Rectal smooth muscle tissue (tissue), 1 donor: ENCODE measurements around the gene MDFI.
A peak's percentile ranks its signal among the peaks of the same experiment; 100 is the strongest.

ENCODE experiments used
- H3K27ac ChIP-seq: one replicate; pipeline ENCODE4 v1.7.0; 2013; ENCODE audit warnings: low read depth, low read length, inconsistent platforms
- H3K27me3 ChIP-seq: one replicate; pipeline ENCODE4 v1.7.0; 2013; ENCODE audit warnings: low read length; ENCODE audit not compliant: control insufficient read depth, insufficient read depth
- H3K36me3 ChIP-seq: one replicate; pipeline ENCODE4 v1.7.0; 2013; ENCODE audit warnings: low read length; ENCODE audit not compliant: control insufficient read depth, insufficient read depth
- H3K4me1 ChIP-seq: one replicate; pipeline ENCODE4 v1.7.0; 2013; ENCODE audit warnings: low read length; ENCODE audit not compliant: control insufficient read depth, insufficient read depth
- H3K4me3 ChIP-seq: one replicate; pipeline ENCODE4 v1.7.0; 2013; ENCODE audit warnings: low read length
- H3K9ac ChIP-seq: one replicate; pipeline ENCODE4 v1.7.0; 2013; ENCODE audit warnings: low read length

Gene MDFI

GRCh38 chr6:41596807-41597206, 41.5 kb upstream of the MDFI start:
- Histone ChIP-seq H3K4me1 (no peaks in the 10 kb centered on the region), H3K9ac (no peak overlapping the region), H3K36me3 (peaks cover 17% of the 10 kb centered on the region), H3K27ac (no peak overlapping the region), H3K4me3 (no peak overlapping the region), H3K27me3 (no peaks in the 10 kb centered on the region)

- Histone ChIP-seq H3K27ac (no peak overlapping the region), H3K27me3 (no peaks in the 10 kb centered on the region), H3K4me1 (peaks cover 5% of the 10 kb centered on the region), H3K9ac (no peak overlapping the region), H3K36me3 (peaks cover 16% of the 10 kb centered on the region), H3K4me3 (no peak overlapping the region)
Measured at GRCh38 chr6:41597246-41598000, 40.8 kb upstream of the MDFI start.

GRCh38 chr6:41598670-41599014, 39.6 kb upstream of the MDFI start:
- peaks cover 14% of the 10 kb centered on the region for H3K36me3 ChIP-seq
- H3K27ac ChIP-seq, result no peak overlapping the region
- H3K9ac ChIP-seq, result no peak overlapping the region
- peaks cover 10% of the 10 kb centered on the region for H3K4me1 ChIP-seq
- H3K27me3 ChIP-seq, result no peaks in the 10 kb centered on the region
- no peak overlapping the region for H3K4me3 ChIP-seq

- no peak overlapping the region for H3K9ac ChIP-seq
- no peak overlapping the region for H3K4me3 ChIP-seq
- peaks cover 14% of the 10 kb centered on the region for H3K36me3 ChIP-seq
- H3K4me1 ChIP-seq, result peaks cover 10% of the 10 kb centered on the region
- H3K27me3 ChIP-seq, result no peaks in the 10 kb centered on the region
- H3K27ac ChIP-seq, result no peak overlapping the region
Measured at GRCh38 chr6:41599015-41599851, 39.0 kb upstream of the MDFI start.

- peaks cover 13% of the 10 kb centered on the region for H3K36me3 ChIP-seq
- no peak overlapping the region for H3K4me3 ChIP-seq
- no peaks in the 10 kb centered on the region for H3K27me3 ChIP-seq
- no peak overlapping the region for H3K9ac ChIP-seq
- H3K4me1 ChIP-seq, result peaks cover 10% of the 10 kb centered on the region
- no peak overlapping the region for H3K27ac ChIP-seq
Measured at GRCh38 chr6:41599852-41600445, 38.3 kb upstream of the MDFI start.

- Histone ChIP-seq H3K4me1 (peaks cover 10% of the 10 kb centered on the region), H3K4me3 (no peak overlapping the region), H3K27me3 (no peaks in the 10 kb centered on the region), H3K27ac (no peak overlapping the region), H3K9ac (no peak overlapping the region), H3K36me3 (peaks cover 12% of the 10 kb centered on the region)
Measured at GRCh38 chr6:41600499-41601247, 37.6 kb upstream of the MDFI start.

- no peak overlapping the region for H3K9ac ChIP-seq
- no peaks in the 10 kb centered on the region for H3K27me3 ChIP-seq
- no peak overlapping the region for H3K4me3 ChIP-seq
- peaks cover 10% of the 10 kb centered on the region for H3K4me1 ChIP-seq
- peaks cover 9% of the 10 kb centered on the region for H3K36me3 ChIP-seq
- no peak overlapping the region for H3K27ac ChIP-seq
Measured at GRCh38 chr6:41601248-41601549, 37.1 kb upstream of the MDFI start.

- peaks cover 10% of the 10 kb centered on the region for H3K4me1 ChIP-seq
- peak overlapping the region; percentile 58 for H3K27ac ChIP-seq
- no peaks in the 10 kb centered on the region for H3K36me3 ChIP-seq
- no peak overlapping the region for H3K9ac ChIP-seq
- H3K4me3 ChIP-seq, result no peak overlapping the region
- H3K27me3 ChIP-seq, result no peaks in the 10 kb centered on the region
Measured at GRCh38 chr6:41602422-41602743, 35.9 kb upstream of the MDFI start.

- Histone ChIP-seq H3K27ac (peak overlapping the region; percentile 58), H3K36me3 (no peaks in the 10 kb centered on the region), H3K4me1 (peaks cover 10% of the 10 kb centered on the region), H3K9ac (no peak overlapping the region), H3K4me3 (peak overlapping the region; percentile 37), H3K27me3 (no peaks in the 10 kb centered on the region)
Measured at GRCh38 chr6:41602864-41603608, 35.2 kb upstream of the MDFI start.

GRCh38 chr6:41604006-41604405, 34.3 kb upstream of the MDFI start:
- H3K4me3 ChIP-seq, result no peak overlapping the region
- H3K27ac ChIP-seq, result no peak overlapping the region
- no peaks in the 10 kb centered on the region for H3K36me3 ChIP-seq
- H3K9ac ChIP-seq, result no peak overlapping the region
- H3K27me3 ChIP-seq, result no peaks in the 10 kb centered on the region
- peaks cover 10% of the 10 kb centered on the region for H3K4me1 ChIP-seq

- H3K4me1 ChIP-seq, result peaks cover 10% of the 10 kb centered on the region
- H3K27ac ChIP-seq, result no peak overlapping the region
- H3K36me3 ChIP-seq, result no peaks in the 10 kb centered on the region
- no peaks in the 10 kb centered on the region for H3K27me3 ChIP-seq
- H3K9ac ChIP-seq, result no peak overlapping the region
- no peak overlapping the region for H3K4me3 ChIP-seq
Measured at GRCh38 chr6:41605649-41606048, 32.6 kb upstream of the MDFI start.

GRCh38 chr6:41607036-41607435, 31.2 kb upstream of the MDFI start:
- no peak overlapping the region for H3K9ac ChIP-seq
- no peak overlapping the region for H3K4me3 ChIP-seq
- peaks cover 9% of the 10 kb centered on the region for H3K4me1 ChIP-seq
- H3K27ac ChIP-seq, result no peak overlapping the region
- H3K27me3 ChIP-seq, result no peaks in the 10 kb centered on the region
- no peaks in the 10 kb centered on the region for H3K36me3 ChIP-seq
